PC-3 (cell line): Measurements from ENCODE around the gene ADAMTSL1. TPM values are rescaled to one million over a fixed set of nuclear protein-coding genes. Genes with fewer than 3 reads are reported as not detected.

Experiments
- ATAC-seq: fragments of 200-7000 bp; cut with Tn5 transposase; 2 replicates; pipeline ENCODE4 v1.9.1; 2020; ENCODE audit warnings: mild to moderate bottlenecking, moderate library complexity
- BruUV-seq: library from RNA; stranded (reverse); fragments of 400-500 nt; replicated peaks from 2 replicates; lab custom pipeline; 2021; lab: Mats Ljungman, UMichigan
- CTCF ChIA-PET: fragments of 300-600 bp; sonication (Branson Sonifier 250); formaldehyde crosslinking; loops from one replicate; lab custom pipeline; 2022; ENCODE audit warnings: antibody characterized with exemption; lab: Charles Lee
- POLR2A ChIA-PET: fragments of 300-600 bp; sonication (Branson Sonifier 250); formaldehyde crosslinking; loops from one replicate; lab custom pipeline; 2022; ENCODE audit warnings: antibody characterized with exemption; ENCODE audit not compliant: unreplicated experiment; lab: Charles Lee
- DNase-seq: peaks from one replicate; pipeline ENCODE4 v3.0.0-alpha.2; 2015
- H2AFZ ChIP-seq: fragments of 300-600 bp; sonication (generic); 2 replicates; pipeline ENCODE4 v1.6.0; 2016; ENCODE audit warnings: antibody characterized with exemption, low read length
- H3F3A ChIP-seq: fragments of 300-600 bp; sonication (generic); one replicate; pipeline ENCODE4 v1.6.0; 2017; ENCODE audit warnings: antibody characterized with exemption, low read length, control low read depth, mild to moderate bottlenecking; ENCODE audit not compliant: unreplicated experiment
- H3K27ac ChIP-seq: fragments of 300-600 bp; sonication (generic); 2 replicates; pipeline ENCODE4 v1.5.1; 2016; ENCODE audit warnings: mild to moderate bottlenecking, low read length
- H3K27me3 ChIP-seq: fragments of 300-600 bp; sonication (generic); 2 replicates; pipeline ENCODE4 v1.6.1; 2016; ENCODE audit warnings: low read length, mixed read lengths
- H3K36me3 ChIP-seq: fragments of 300-600 bp; sonication (generic); 2 replicates; pipeline ENCODE4 v1.6.1; 2016; ENCODE audit warnings: low read depth, mixed run types, low read length, mixed read lengths
- H3K4me1 ChIP-seq: fragments of 300-600 bp; sonication (generic); 2 replicates; pipeline ENCODE4 v1.5.1; 2016; ENCODE audit warnings: low read length; ENCODE audit not compliant: insufficient read depth
- H3K4me2 ChIP-seq: fragments of 300-600 bp; sonication (generic); 2 replicates; pipeline ENCODE4 v1.6.0; 2016; ENCODE audit warnings: low read length
- H3K4me3 ChIP-seq: fragments of 300-600 bp; sonication (generic); 2 replicates; pipeline ENCODE4 v1.5.1; 2016; ENCODE audit warnings: mild to moderate bottlenecking, low read length, mixed read lengths
- H3K79me2 ChIP-seq: fragments of 300-600 bp; sonication (generic); 2 replicates; pipeline ENCODE4 v1.6.1; 2017; ENCODE audit warnings: low read length, mixed read lengths
- H3K9ac ChIP-seq: fragments of 300-600 bp; sonication (generic); 2 replicates; pipeline ENCODE4 v1.6.0; 2016; ENCODE audit warnings: mild to moderate bottlenecking, low read length
- H3K9me2 ChIP-seq: fragments of 300-600 bp; sonication (generic); replicated peaks from 2 replicates; pipeline ENCODE4 v1.6.1; 2016; ENCODE audit warnings: mixed run types, low read length, mixed read lengths
- H3K9me3 ChIP-seq: fragments of 300-600 bp; sonication (generic); 2 replicates; pipeline ENCODE4 v1.6.1; 2016; ENCODE audit warnings: low read length, mixed read lengths
- H4K20me1 ChIP-seq: fragments of 300-600 bp; sonication (generic); 2 replicates; pipeline ENCODE4 v1.6.1; 2016; ENCODE audit warnings: low read length, mixed read lengths
- CTCF ChIP-seq: fragments of 300-600 bp; sonication (generic); conservative IDR thresholded peaks from 2 replicates; pipeline ENCODE4 v1.5.1; 2017; ENCODE audit warnings: antibody characterized with exemption, low read depth, mild to moderate bottlenecking, low read length
- EZH2 ChIP-seq: fragments of 300-600 bp; sonication (generic); IDR thresholded peaks from one replicate; pipeline ENCODE4 v1.6.1; 2017; ENCODE audit warnings: antibody characterized with exemption, mild to moderate bottlenecking, low read length; ENCODE audit not compliant: unreplicated experiment
- EZH2phosphoT487 ChIP-seq: fragments of 300-600 bp; sonication (generic); IDR thresholded peaks from 2 replicates; pipeline ENCODE4 v1.6.1; 2018; ENCODE audit warnings: mild to moderate bottlenecking, antibody characterized with exemption, low read length, borderline replicate concordance
- intact Hi-C: fragments of 100-400 bp; cut with micrococcal nuclease; formaldehyde crosslinking; loops from 2 replicates; pipeline ENCODE4 v1.9.0; 2023
- total RNA-seq: library from RNA; depleted of rRNA; stranded (reverse); fragments of >200 nt; gene quantifications from 2 replicates; pipeline ENCODE4 v1.2.3, GENCODE V29; 2014

The ADAMTSL1 gene
- total RNA-seq, 1 experiment from 2014 or later, result 0.26 TPM

DNA sequence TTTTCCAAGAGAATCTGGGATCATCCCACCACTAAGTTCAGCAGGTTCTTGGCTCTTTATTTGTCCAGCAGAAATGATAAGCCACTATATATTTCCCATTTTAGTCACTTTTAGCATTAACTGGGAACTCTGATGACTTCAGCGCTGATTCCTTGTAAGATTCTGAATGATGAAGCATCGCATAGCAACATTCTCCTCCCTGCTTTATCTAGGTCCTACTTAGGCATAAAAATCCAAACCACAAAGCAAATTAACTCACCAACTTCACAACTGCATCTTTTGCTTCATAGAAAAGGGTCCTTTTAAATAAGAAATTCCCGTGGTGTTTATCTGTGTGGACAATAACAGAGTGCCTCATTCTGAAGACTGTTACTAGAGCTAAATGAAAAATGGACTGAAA is 355.1 kb downstream of the ADAMTSL1 start:
- no TSS peak for BruUV-seq
- Histone ChIP-seq H3K4me1 (no peaks in the 10 kb centered on the region), H3K9ac (no peak overlapping the region), H3K79me2 (no peaks in the 10 kb centered on the region), H3K9me3 (no peaks in the 10 kb centered on the region), H4K20me1 (no peaks in the 10 kb centered on the region), H3K27ac (no peak overlapping the region), H3K36me3 (no peaks in the 10 kb centered on the region), H3K9me2 (no peaks in the 10 kb centered on the region), H3F3A (no peaks in the 10 kb centered on the region), H3K4me2 (no peak overlapping the region), H2AFZ (no peak overlapping the region), H3K27me3 (no peaks in the 10 kb centered on the region), H3K4me3 (no peak overlapping the region)
- ChIA-PET CTCF (no interaction called here), POLR2A (no interaction called here)
- ATAC-seq, result no peak
- no peak for TF ChIP-seq EZH2phosphoT487
- TF ChIP-seq CTCF, result no peak
- TF ChIP-seq EZH2, result no peak
- intact Hi-C loops, result loop anchor here (10.0 kb wide), 1 partner anchor 196 kb away; no protein-coding TSS in a partner anchor
- DNase-seq, result no peak

DNA sequence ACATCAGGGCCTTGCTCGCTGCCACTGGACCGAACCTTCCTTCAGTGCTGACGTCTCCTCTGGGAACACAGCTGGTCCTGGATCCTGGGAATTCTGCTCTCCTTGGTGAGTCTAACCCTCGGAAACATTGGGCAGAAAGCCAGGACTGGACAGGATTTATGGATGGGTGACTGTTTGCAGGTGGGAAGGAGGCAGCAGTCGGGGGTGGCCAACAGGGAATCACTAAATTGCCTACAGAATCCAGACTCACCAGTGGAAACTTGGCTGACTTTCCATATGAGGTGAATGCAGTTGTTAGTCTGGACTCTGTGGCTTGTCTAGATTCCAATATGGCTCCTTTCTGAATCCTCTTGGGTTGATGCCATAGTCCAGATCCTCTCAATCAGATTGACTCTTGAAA is 355.9 kb downstream of the ADAMTSL1 start:
- H3K9me2 ChIP-seq, result no peaks in the 10 kb centered on the region
- ATAC-seq, result no peak
- H4K20me1 ChIP-seq, result no peaks in the 10 kb centered on the region
- no peak overlapping the region for H3K4me2 ChIP-seq
- no peaks in the 10 kb centered on the region for H3K27me3 ChIP-seq
- no peak overlapping the region for H3K27ac ChIP-seq
- H3K36me3 ChIP-seq, result no peaks in the 10 kb centered on the region
- intact Hi-C loops, result loop anchor here (10.0 kb wide), 1 partner anchor 195 kb away; no protein-coding TSS in a partner anchor
- H3K9me3 ChIP-seq, result no peaks in the 10 kb centered on the region
- H3K9ac ChIP-seq, result no peak overlapping the region
- ChIA-PET POLR2A (no interaction called here), CTCF (no interaction called here)
- no peaks in the 10 kb centered on the region for H3K79me2 ChIP-seq
- BruUV-seq, result no TSS peak
- no peak for DNase-seq
- TF ChIP-seq EZH2, result no peak
- TF ChIP-seq CTCF, result no peak
- no peak for TF ChIP-seq EZH2phosphoT487
- H3K4me3 ChIP-seq, result no peak overlapping the region
- no peaks in the 10 kb centered on the region for H3F3A ChIP-seq
- H2AFZ ChIP-seq, result no peak overlapping the region
- no peaks in the 10 kb centered on the region for H3K4me1 ChIP-seq

GRCh38 chr9:18834740-18835361 is 360.9 kb downstream of the ADAMTSL1 start:
- no peaks in the 10 kb centered on the region for H3F3A ChIP-seq
- intact Hi-C loops, result no loop called here
- no peak overlapping the region for H3K27ac ChIP-seq
- H4K20me1 ChIP-seq, result no peaks in the 10 kb centered on the region
- no TSS peak for BruUV-seq
- CTCF ChIA-PET, result no interaction called here
- no peaks in the 10 kb centered on the region for H3K9me2 ChIP-seq
- no peaks in the 10 kb centered on the region for H3K36me3 ChIP-seq
- H2AFZ ChIP-seq, result no peak overlapping the region
- H3K79me2 ChIP-seq, result no peaks in the 10 kb centered on the region
- H3K4me1 ChIP-seq, result no peaks in the 10 kb centered on the region
- H3K4me3 ChIP-seq, result no peak overlapping the region
- H3K27me3 ChIP-seq, result no peaks in the 10 kb centered on the region
- TF ChIP-seq CTCF (no peak), EZH2phosphoT487 (no peak), EZH2 (no peak)
- ATAC-seq (no peak), DNase-seq (no peak)
- no peak overlapping the region for H3K9ac ChIP-seq
- no peaks in the 10 kb centered on the region for H3K9me3 ChIP-seq
- POLR2A ChIA-PET, result interaction anchor here (0.6 kb wide), 1 partner anchor 15 kb away, joined by 4 read pairs; no protein-coding TSS in a partner anchor
- H3K4me2 ChIP-seq, result no peak overlapping the region
